HEK293 (cell line): Measurements from ENCODE around the gene TP53BP2.
"Not testable (repeated sequence)": the region's sequence is repeated elsewhere in the genome, so short reads cannot be mapped to it uniquely, and the experiment has no call there.

ENCODE experiments used
- CTCF ChIA-PET: fragments of 350-600 bp; formaldehyde crosslinking; extraction: SDS; loops from one replicate; lab custom pipeline; 2021; ENCODE audit warnings: antibody characterized with exemption; lab: Yijun Ruan, JAX
- POLR2A ChIA-PET: fragments of 300-600 bp; formaldehyde crosslinking; extraction: SDS; loops from one replicate; lab custom pipeline; 2020; ENCODE audit warnings: antibody characterized with exemption, inconsistent platforms; lab: Yijun Ruan, JAX
- H3K27ac ChIP-seq: fragments of 200-500 bp; sonication (Bioruptor generic); 2 replicates; pipeline ENCODE4 v1.5.1; 2014; ENCODE audit warnings: low read depth, low read length, control low read depth, inconsistent platforms; ENCODE audit errors: extremely low read depth
- H3K36me3 ChIP-seq, 2 experiments: fragments of 200-500 bp in 1 of 2; sonication (Bioruptor generic) in 1 of 2; 1 replicate in 1 of 2; 2 replicates in 1 of 2; pipeline ENCODE4 v1.5.1; 2014 to 2017; ENCODE audit warnings: inconsistent platforms in 2 of 2, low read length in 2 of 2; ENCODE audit not compliant: control insufficient read depth in 2 of 2, insufficient read depth in 1 of 2
- H3K4me1 ChIP-seq: fragments of 200-500 bp; sonication (Bioruptor generic); 2 replicates; pipeline ENCODE4 v1.5.1; 2014; ENCODE audit warnings: mild to moderate bottlenecking, low read length, inconsistent platforms; ENCODE audit not compliant: control insufficient read depth, insufficient read depth
- H3K4me3 ChIP-seq: 2 replicates; pipeline ENCODE4 v1.5.1; 2011; ENCODE audit warnings: low read depth, mild to moderate bottlenecking, control low read depth, low read length, moderate library complexity
- H3K9me3 ChIP-seq: fragments of 200-500 bp; sonication (Bioruptor generic); 2 replicates; pipeline ENCODE4 v1.5.1; 2014; ENCODE audit warnings: low read depth, low read length, inconsistent platforms; ENCODE audit not compliant: control insufficient read depth, insufficient read depth
- FEZF1 ChIP-seq: fragments of 450-650 bp; formaldehyde crosslinking; IDR thresholded peaks from 2 replicates; pipeline ENCODE4 v1.5.1; 2016; ENCODE audit warnings: missing biosample characterization, missing genetic modification characterization
- GFI1B ChIP-seq: fragments of 450-650 bp; formaldehyde crosslinking; IDR thresholded peaks from 2 replicates; pipeline ENCODE4 v1.5.1; 2016; ENCODE audit warnings: missing biosample characterization, missing genetic modification characterization
- IKZF3 ChIP-seq: fragments of 450-650 bp; IDR thresholded peaks from 2 replicates; pipeline ENCODE4 v1.5.0; 2018; ENCODE audit warnings: missing biosample characterization, mild to moderate bottlenecking, missing genetic modification characterization, moderate library complexity
- OSR2 ChIP-seq: fragments of 450-650 bp; formaldehyde crosslinking; IDR thresholded peaks from 2 replicates; pipeline ENCODE4 v1.5.1; 2016; ENCODE audit warnings: missing biosample characterization, missing genetic modification characterization
- PRDM1 ChIP-seq: fragments of 450-650 bp; formaldehyde crosslinking; IDR thresholded peaks from 2 replicates; pipeline ENCODE4; 2016; ENCODE audit warnings: missing biosample characterization, missing genetic modification characterization
- SP7 ChIP-seq: fragments of 450-650 bp; formaldehyde crosslinking; IDR thresholded peaks from 2 replicates; pipeline ENCODE4 v1.5.1; 2016; ENCODE audit warnings: missing biosample characterization, missing genetic modification characterization
- ZBTB7A ChIP-seq: fragments of 450-650 bp; formaldehyde crosslinking; IDR thresholded peaks from 2 replicates; pipeline ENCODE4 v1.5.1; 2016; ENCODE audit warnings: low read depth, missing biosample characterization, missing genetic modification characterization
- ZNF155 ChIP-seq: fragments of 450-650 bp; formaldehyde crosslinking; IDR thresholded peaks from 2 replicates; pipeline ENCODE4 v1.5.1; 2016; ENCODE audit warnings: missing biosample characterization, missing genetic modification characterization
- ZNF248 ChIP-seq: fragments of 450-650 bp; formaldehyde crosslinking; IDR thresholded peaks from 2 replicates; pipeline ENCODE4 v1.5.1; 2017; ENCODE audit warnings: missing biosample characterization, missing genetic modification characterization
- ZNF518A ChIP-seq: fragments of 450-650 bp; formaldehyde crosslinking; conservative IDR thresholded peaks from 2 replicates; pipeline ENCODE4 v1.5.1; 2016; ENCODE audit warnings: low read depth, missing biosample characterization, missing genetic modification characterization
- ZNF529 ChIP-seq: fragments of 450-650 bp; formaldehyde crosslinking; IDR thresholded peaks from 2 replicates; pipeline ENCODE4 v1.5.1; 2017; ENCODE audit warnings: missing genetic modification characterization, missing biosample characterization; ENCODE audit not compliant: insufficient replicate concordance
- ZNF76 ChIP-seq: fragments of 450-650 bp; formaldehyde crosslinking; IDR thresholded peaks from 2 replicates; pipeline ENCODE4; 2016; ENCODE audit warnings: low read depth, missing biosample characterization, missing genetic modification characterization, borderline replicate concordance
- ZNF768 ChIP-seq: fragments of 450-650 bp; formaldehyde crosslinking; IDR thresholded peaks from 2 replicates; pipeline ENCODE4 v1.5.1; 2018; ENCODE audit warnings: missing biosample characterization, mild to moderate bottlenecking, missing genetic modification characterization
- TF ChIP-seq, protein P1 (sequence below): fragments of 450-650 bp; formaldehyde crosslinking; IDR thresholded peaks from 2 replicates; pipeline ENCODE4 v1.5.1; 2017; ENCODE audit warnings: missing biosample characterization, missing genetic modification characterization
- TF ChIP-seq, protein P2 (sequence below): fragments of 450-650 bp; formaldehyde crosslinking; IDR thresholded peaks from 2 replicates; pipeline ENCODE4 v1.5.1; 2016; ENCODE audit warnings: missing biosample characterization, missing genetic modification characterization
- TF ChIP-seq, protein P3 (sequence below): fragments of 450-650 bp; formaldehyde crosslinking; optimal IDR thresholded peaks from 2 replicates; pipeline ENCODE3; 2016; ENCODE audit warnings: missing biosample characterization, mild to moderate bottlenecking, missing genetic modification characterization

Gene TP53BP2

DNA sequence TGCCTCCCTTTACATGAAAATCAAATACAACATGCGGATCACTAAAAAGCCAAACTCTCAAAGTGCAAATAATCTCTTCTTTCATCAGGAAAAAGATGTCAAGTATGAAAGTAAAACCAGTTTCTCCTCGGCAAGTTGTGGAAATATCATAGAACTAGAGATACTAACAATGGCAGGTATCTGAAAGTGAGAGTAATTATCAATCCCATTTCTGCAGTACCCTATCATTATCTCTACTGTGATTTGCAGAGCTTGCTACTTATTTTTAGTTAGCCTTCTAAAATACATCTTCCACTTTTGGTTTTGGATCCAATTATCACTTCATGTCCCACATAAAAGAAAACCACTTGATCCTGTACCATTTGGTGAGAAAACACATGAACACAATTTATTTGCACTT is 3.0 kb downstream of the TP53BP2 start:
- TF ChIP-seq ZNF155 (tag by site-specific recombination) (no peak), PRDM1 (tag by site-specific recombination) (peak; percentile 96), ZNF76 (no peak), FEZF1 (peak; percentile 50; the same call in 1 of the 2 replicates), ZNF529 (tag by site-specific recombination) (no peak), ZNF248 (no peak), SP7 (tag by site-specific recombination) (peak; percentile 97), GFI1B (tag by site-specific recombination) (peak; percentile 59; the same call in 1 of the 2 replicates)
- TF ChIP-seq, protein P1, sequence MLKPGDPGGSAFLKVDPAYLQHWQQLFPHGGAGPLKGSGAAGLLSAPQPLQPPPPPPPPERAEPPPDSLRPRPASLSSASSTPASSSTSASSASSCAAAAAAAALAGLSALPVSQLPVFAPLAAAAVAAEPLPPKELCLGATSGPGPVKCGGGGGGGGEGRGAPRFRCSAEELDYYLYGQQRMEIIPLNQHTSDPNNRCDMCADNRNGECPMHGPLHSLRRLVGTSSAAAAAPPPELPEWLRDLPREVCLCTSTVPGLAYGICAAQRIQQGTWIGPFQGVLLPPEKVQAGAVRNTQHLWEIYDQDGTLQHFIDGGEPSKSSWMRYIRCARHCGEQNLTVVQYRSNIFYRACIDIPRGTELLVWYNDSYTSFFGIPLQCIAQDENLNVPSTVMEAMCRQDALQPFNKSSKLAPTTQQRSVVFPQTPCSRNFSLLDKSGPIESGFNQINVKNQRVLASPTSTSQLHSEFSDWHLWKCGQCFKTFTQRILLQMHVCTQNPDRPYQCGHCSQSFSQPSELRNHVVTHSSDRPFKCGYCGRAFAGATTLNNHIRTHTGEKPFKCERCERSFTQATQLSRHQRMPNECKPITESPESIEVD (tag by site-specific recombination) = peak; percentile 91
- no peak overlapping the region for H3K27ac ChIP-seq
- no peak overlapping the region for H3K4me3 ChIP-seq
- no peaks in the 10 kb centered on the region for H3K9me3 ChIP-seq
- ChIA-PET CTCF (interaction anchor here (0.6 to 1.8 kb wide), 7 partner anchors 9 to 491 kb away, joined by 3 to 9 read pairs (median 4); no protein-coding TSS in a partner anchor), POLR2A (interaction anchor here (0.7 kb wide), 1 partner anchor 211 kb away, joined by 4 read pairs; no protein-coding TSS in a partner anchor)
- H3K36me3 ChIP-seq = no peaks in the 10 kb centered on the region; a peak in 1 of 3 replicates
- peaks cover 30% of the 10 kb centered on the region for H3K4me1 ChIP-seq

- POLR2A ChIA-PET = interaction anchor here (0.7 to 1.9 kb wide), 3 partner anchors 18 to 256 kb away, joined by 4 to 7 read pairs (median 6); no protein-coding TSS in a partner anchor
- peaks cover 36% of the 10 kb centered on the region for H3K4me1 ChIP-seq
- not testable (repeated sequence) for H3K36me3 ChIP-seq, H3K27ac ChIP-seq, H3K4me3 ChIP-seq, H3K9me3 ChIP-seq
- TF ChIP-seq, protein P2, sequence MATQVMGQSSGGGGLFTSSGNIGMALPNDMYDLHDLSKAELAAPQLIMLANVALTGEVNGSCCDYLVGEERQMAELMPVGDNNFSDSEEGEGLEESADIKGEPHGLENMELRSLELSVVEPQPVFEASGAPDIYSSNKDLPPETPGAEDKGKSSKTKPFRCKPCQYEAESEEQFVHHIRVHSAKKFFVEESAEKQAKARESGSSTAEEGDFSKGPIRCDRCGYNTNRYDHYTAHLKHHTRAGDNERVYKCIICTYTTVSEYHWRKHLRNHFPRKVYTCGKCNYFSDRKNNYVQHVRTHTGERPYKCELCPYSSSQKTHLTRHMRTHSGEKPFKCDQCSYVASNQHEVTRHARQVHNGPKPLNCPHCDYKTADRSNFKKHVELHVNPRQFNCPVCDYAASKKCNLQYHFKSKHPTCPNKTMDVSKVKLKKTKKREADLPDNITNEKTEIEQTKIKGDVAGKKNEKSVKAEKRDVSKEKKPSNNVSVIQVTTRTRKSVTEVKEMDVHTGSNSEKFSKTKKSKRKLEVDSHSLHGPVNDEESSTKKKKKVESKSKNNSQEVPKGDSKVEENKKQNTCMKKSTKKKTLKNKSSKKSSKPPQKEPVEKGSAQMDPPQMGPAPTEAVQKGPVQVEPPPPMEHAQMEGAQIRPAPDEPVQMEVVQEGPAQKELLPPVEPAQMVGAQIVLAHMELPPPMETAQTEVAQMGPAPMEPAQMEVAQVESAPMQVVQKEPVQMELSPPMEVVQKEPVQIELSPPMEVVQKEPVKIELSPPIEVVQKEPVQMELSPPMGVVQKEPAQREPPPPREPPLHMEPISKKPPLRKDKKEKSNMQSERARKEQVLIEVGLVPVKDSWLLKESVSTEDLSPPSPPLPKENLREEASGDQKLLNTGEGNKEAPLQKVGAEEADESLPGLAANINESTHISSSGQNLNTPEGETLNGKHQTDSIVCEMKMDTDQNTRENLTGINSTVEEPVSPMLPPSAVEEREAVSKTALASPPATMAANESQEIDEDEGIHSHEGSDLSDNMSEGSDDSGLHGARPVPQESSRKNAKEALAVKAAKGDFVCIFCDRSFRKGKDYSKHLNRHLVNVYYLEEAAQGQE (tag by site-specific recombination) = peak; percentile 86
- TF ChIP-seq OSR2 (tag by site-specific recombination) = peak; percentile 67
- CTCF ChIA-PET = interaction anchor here (0.6 to 1.1 kb wide), 8 partner anchors 9 to 840 kb away, joined by 3 to 9 read pairs (median 4); no protein-coding TSS in a partner anchor
Measured at GRCh38 chr1:223841977-223842623, 3.6 kb downstream of the TP53BP2 start.

DNA sequence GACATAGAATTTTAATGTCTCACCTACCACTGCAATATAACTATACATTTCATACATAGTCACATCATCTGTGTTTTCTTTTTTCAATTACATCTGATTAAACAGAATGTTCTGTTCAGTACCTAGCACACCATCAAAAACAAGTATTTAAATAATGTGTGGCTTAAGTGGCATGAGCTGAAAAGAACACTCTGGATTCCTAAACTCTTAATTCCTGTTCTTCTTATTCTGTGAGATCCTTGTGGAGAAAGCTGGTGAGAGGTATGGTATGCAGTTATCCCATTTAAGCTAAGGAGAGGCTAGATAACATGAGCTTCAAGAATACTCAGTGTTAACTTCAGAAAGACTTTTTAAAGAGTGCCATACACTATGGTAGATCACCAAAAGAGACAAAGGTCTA is 5.5 kb downstream of the TP53BP2 start:
- ChIA-PET CTCF (interaction anchor here (1.7 kb wide), 1 partner anchor 22 kb away, joined by 4 read pairs; no protein-coding TSS in a partner anchor), POLR2A (interaction anchor here (1.9 kb wide), 1 partner anchor 20 kb away, joined by 4 read pairs; no protein-coding TSS in a partner anchor)
- peaks cover 43% of the 10 kb centered on the region for H3K4me1 ChIP-seq
- no peak overlapping the region for H3K27ac ChIP-seq
- no peak overlapping the region for H3K4me3 ChIP-seq
- H3K36me3 ChIP-seq = no peaks in the 10 kb centered on the region; a peak in 1 of 3 replicates
- H3K9me3 ChIP-seq = no peaks in the 10 kb centered on the region
- TF ChIP-seq PRDM1 (tag by site-specific recombination) (peak; percentile 72), ZBTB7A (tag by site-specific recombination) (no peak), IKZF3 (tag by site-specific recombination) (peak; percentile 30; the same call in 1 of the 2 replicates), ZNF518A (tag by site-specific recombination) (no peak), ZNF768 (tag by site-specific recombination) (no peak)
- TF ChIP-seq, protein P3, sequence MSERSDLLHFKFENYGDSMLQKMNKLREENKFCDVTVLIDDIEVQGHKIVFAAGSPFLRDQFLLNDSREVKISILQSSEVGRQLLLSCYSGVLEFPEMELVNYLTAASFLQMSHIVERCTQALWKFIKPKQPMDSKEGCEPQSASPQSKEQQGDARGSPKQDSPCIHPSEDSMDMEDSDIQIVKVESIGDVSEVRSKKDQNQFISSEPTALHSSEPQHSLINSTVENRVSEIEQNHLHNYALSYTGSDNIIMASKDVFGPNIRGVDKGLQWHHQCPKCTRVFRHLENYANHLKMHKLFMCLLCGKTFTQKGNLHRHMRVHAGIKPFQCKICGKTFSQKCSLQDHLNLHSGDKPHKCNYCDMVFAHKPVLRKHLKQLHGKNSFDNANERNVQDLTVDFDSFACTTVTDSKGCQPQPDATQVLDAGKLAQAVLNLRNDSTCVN = no peak
